OCI-LY1 (cell line): ENCODE data around the gene KIAA1755.

Experiments used
- CTCF ChIP-seq: fragments of 200-600 bp; sonication (generic), shearing (Covaris generic); IDR thresholded peaks from 2 replicates; pipeline ENCODE4 v1.5.1; 2017; ENCODE audit warnings: mild to moderate bottlenecking, antibody characterized with exemption, low read length, moderate library complexity, mixed read lengths
- EZH2 ChIP-seq: fragments of 200-600 bp; sonication (generic), shearing (Covaris generic); IDR thresholded peaks from 2 replicates; pipeline ENCODE4 v1.8.0; 2017; ENCODE audit warnings: borderline replicate concordance, mixed run types, mild to moderate bottlenecking, antibody characterized with exemption, low read length, moderate library complexity, mixed read lengths

DNA sequence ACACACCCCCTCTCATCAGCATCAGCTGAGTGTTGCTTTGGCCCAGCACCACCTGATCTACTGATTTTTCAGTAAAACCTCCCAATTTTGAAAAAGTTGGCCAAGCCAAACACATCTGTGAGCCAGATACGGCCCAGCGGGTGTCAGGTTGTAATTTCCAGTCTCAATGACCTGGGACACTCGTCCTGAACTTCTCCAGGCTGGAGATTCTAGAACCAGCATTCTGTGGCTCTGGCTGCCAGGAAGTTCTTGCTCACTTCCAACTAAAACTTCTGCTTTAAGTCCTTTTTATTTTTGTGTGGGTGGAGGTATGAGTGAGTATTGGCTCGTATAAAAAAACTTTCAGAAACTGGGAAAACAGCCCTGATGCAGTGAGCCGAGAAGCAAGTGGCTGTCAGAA, 5.1 kb downstream of the KIAA1755 start:
- TF ChIP-seq CTCF, result no peak
- no peak for TF ChIP-seq EZH2
